Lung (tissue), 12 donors: ENCODE measurements around the gene ETHE1. TPM values are rescaled to one million over a fixed set of nuclear protein-coding genes. Genes with fewer than 3 reads are reported as not detected.

ENCODE experiments used
- ATAC-seq: fragments of 200-7000 bp; cut with Tn5 transposase; one replicate; pipeline ENCODE4 v1.9.1; 2020; ENCODE audit warnings: moderate number of reproducible peaks; ENCODE audit not compliant: insufficient read depth, low FRiP score
- DNase-seq, 3 donors: peaks; one replicate each; pipeline ENCODE4 v3.0.0-alpha.2; 2013 to 2017
- H3K27ac ChIP-seq, 2 donors: one replicate each; pipeline ENCODE4 v1.5.1; 2013; ENCODE audit warnings: mild to moderate bottlenecking in 2 of 2, moderate library complexity in 2 of 2, control low read depth in 1 of 2, inconsistent platforms in 1 of 2, low read depth in 1 of 2, low read length in 1 of 2
- H3K27me3 ChIP-seq, 3 donors: one replicate each; pipeline ENCODE4 v1.5.1; 2013; ENCODE audit warnings: low read length in 2 of 3; ENCODE audit not compliant: control insufficient read depth in 3 of 3, insufficient read depth in 3 of 3
- H3K36me3 ChIP-seq, 4 donors: one replicate each; pipeline ENCODE4 v1.5.1; 2013; ENCODE audit warnings: low read length in 4 of 4, mild to moderate bottlenecking in 1 of 4, moderate library complexity in 1 of 4; ENCODE audit not compliant: control insufficient read depth in 4 of 4, insufficient read depth in 4 of 4
- H3K4me1 ChIP-seq, 5 donors: one replicate each; pipeline ENCODE4 v1.5.1; 2013; ENCODE audit warnings: low read length in 5 of 5, mild to moderate bottlenecking in 2 of 5, moderate library complexity in 1 of 5; ENCODE audit not compliant: control insufficient read depth in 5 of 5, insufficient read depth in 5 of 5
- H3K4me3 ChIP-seq: one replicate; pipeline ENCODE4 v1.5.1; 2013; ENCODE audit warnings: mild to moderate bottlenecking, control low read depth, moderate library complexity
- H3K9ac ChIP-seq, 2 donors: one replicate each; pipeline ENCODE4 v1.5.1; 2013; ENCODE audit warnings: low read length in 2 of 2, control low read depth in 1 of 2; ENCODE audit not compliant: insufficient read depth in 1 of 2
- H3K9me3 ChIP-seq, 4 donors: one replicate each; pipeline ENCODE4 v1.5.1; 2013; ENCODE audit warnings: low read length in 3 of 4, mild to moderate bottlenecking in 1 of 4, moderate library complexity in 1 of 4; ENCODE audit not compliant: control insufficient read depth in 4 of 4, insufficient read depth in 3 of 4
- WGBS, 2 donors: extraction: QIAGEN DNeasy Blood & Tissue Kit; methylation state at CpG; one replicate each; pipeline ENCODE4 v1.1.7; 2013; 5-methylcytosine and 5-hydroxymethylcytosine counted together
- polyA plus RNA-seq, 2 donors: library from polyadenylated mRNA; stranded (reverse); fragments of 200-250 nt; gene quantifications; one replicate each; pipeline ENCODE4 v1.2.1, GENCODE V29; 2013
- total RNA-seq, 2 donors: library from RNA; depleted of rRNA in 1 of 2; stranded (reverse); fragments of >200 nt in 1 of 2; gene quantifications; one replicate each; pipeline ENCODE4 v1.2.1, GENCODE V29; 2014 to 2021
- TF ChIP-seq, protein P1 (sequence below): IDR thresholded peaks from 2 replicates; pipeline ENCODE4 v1.5.1; 2012; ENCODE audit warnings: mild to moderate bottlenecking; ENCODE audit errors: control extremely low read depth, extremely low read depth
- donor health status: control.
- donor health status: control.
- donor health status: Bipolar disorder and iron deficiency.
- donor health status: healthy.
- donor health status: DM: yes; HTN: yes; CAD: no.

Gene ETHE1
- total and polyA plus RNA-seq, 4 donors = 15.0 to 76.9 (median 37.5) TPM

DNA sequence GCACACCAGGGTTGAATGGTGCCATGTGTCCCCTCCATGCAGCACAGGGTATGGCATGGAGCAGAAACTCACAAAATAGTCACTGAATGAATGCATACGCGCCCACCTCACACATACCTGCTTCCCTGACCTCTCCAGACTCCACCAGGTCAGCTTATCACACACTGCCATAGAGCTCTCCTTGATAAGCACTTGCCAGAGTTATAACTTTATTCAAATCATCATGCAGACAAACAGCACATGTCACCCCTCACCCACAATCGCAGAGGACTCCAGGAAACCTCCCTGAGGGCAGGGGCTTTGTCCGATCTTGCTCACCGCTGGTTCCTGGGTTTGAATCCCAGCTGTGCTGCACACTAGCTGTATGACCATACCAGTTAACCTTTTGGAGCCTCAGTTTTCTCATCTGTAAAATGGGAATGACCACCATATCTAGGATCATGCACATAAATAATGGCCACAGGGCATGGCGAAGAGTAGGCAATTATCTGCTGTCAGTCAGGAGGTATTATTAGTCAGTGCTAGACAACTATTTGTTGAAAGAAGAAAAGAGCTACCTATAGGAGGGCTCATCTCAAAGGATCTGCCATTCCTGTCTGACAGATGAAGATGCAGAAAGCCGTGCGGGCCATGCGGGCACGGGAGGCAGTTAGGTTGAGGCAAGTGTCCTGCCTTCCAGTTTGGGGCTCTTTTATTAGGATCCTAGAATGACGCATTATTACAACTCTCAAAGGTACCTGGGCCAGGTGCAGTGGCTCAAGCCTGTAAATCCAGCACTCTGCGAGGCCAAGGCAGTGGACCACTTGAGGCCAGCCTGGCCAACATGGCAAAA, 34.4 kb upstream of the ETHE1 start:
- Histone ChIP-seq H3K27ac (no peak overlapping the region), H3K36me3 (peaks cover 0 to 28% (median 11%) of the 10 kb centered on the region in 4 donors), H3K9ac (no peak overlapping the region), H3K4me3 (no peak overlapping the region), H3K27me3 (no peaks in the 10 kb centered on the region), H3K9me3 (no peaks in the 10 kb centered on the region), H3K4me1 (peaks cover 0 to 13% (median 0%) of the 10 kb centered on the region in 5 donors)
- no peak for ATAC-seq
- WGBS, 2 donors = 91 to 93% methylated on average over 12 of the region's 12 CpGs
- TF ChIP-seq, protein P1, sequence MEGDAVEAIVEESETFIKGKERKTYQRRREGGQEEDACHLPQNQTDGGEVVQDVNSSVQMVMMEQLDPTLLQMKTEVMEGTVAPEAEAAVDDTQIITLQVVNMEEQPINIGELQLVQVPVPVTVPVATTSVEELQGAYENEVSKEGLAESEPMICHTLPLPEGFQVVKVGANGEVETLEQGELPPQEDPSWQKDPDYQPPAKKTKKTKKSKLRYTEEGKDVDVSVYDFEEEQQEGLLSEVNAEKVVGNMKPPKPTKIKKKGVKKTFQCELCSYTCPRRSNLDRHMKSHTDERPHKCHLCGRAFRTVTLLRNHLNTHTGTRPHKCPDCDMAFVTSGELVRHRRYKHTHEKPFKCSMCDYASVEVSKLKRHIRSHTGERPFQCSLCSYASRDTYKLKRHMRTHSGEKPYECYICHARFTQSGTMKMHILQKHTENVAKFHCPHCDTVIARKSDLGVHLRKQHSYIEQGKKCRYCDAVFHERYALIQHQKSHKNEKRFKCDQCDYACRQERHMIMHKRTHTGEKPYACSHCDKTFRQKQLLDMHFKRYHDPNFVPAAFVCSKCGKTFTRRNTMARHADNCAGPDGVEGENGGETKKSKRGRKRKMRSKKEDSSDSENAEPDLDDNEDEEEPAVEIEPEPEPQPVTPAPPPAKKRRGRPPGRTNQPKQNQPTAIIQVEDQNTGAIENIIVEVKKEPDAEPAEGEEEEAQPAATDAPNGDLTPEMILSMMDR = no peak
- no peak for DNase-seq

DNA sequence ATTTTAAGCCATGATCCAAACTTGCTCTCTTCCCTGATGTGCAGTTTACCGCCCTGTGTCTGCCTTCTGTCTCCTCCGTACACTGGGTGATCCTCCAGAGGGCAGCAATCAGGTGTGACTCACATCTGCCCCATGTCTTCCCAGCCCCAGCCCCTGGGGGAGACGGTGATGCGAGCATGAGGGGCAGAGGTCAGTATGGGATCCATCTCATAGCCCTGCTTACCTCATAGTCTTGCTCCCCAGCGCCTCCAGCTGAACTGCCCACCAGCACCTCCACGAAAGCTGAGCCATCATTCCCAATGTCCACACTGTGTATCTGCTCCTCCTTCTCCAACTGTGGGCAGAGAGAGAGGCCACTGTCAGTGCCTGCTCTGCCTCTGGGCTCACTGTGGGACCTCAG, 33.7 kb upstream of the ETHE1 start:
- TF ChIP-seq, protein P1 = no peak
- ATAC-seq (no peak), DNase-seq (no peak)
- Histone ChIP-seq H3K9me3 (no peaks in the 10 kb centered on the region), H3K4me3 (no peak overlapping the region), H3K36me3 (peaks cover 0 to 28% (median 13%) of the 10 kb centered on the region in 4 donors), H3K4me1 (peaks cover 0 to 13% (median 0%) of the 10 kb centered on the region in 5 donors), H3K9ac (no peak overlapping the region), H3K27ac (no peak overlapping the region), H3K27me3 (no peaks in the 10 kb centered on the region)
- 89 to 90% methylated on average over 6 of the region's 6 CpGs for WGBS, 2 donors

DNA sequence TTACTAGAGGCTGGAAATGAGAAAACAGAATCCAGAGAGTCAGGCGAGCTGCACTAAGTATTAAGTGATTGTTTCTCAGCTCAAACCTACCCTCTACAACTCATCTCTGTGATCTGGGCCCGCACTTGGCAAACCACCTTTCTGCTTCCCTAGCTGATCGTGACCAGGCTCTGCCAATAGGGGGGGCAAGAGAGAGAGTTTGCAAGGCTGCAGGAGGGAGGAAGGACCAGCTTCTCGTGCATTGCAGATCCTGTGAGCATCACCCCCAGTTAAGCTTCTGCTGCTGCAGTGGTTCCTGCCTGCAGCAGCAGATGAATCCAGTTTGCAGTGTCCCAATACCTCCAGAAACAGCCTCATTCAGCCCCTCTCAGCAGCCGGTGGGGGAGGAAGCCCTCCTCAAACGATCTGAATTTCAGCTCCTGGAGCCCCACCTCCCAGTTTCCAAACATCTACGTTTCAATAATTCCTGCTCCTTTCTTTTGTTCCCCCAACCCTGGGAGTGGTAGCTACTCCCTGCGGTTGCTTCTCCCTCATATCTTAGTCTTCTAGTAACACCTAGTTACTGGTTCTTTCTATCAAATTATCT, 28.3 kb upstream of the ETHE1 start:
- Histone ChIP-seq H3K9me3 (peaks cover 0 to 1% (median 0%) of the 10 kb centered on the region in 4 donors), H3K27ac (no peak overlapping the region), H3K27me3 (no peaks in the 10 kb centered on the region), H3K9ac (no peak overlapping the region), H3K4me3 (no peak overlapping the region), H3K36me3 (peaks cover 10 to 35% (median 33%) of the 10 kb centered on the region in 4 donors), H3K4me1 (no peaks in the 10 kb centered on the region)
- WGBS, 2 donors = 36 to 38% methylated on average over 8 of the region's 8 CpGs
- TF ChIP-seq, protein P1 = peak; percentile 49
- ATAC-seq (no peak), DNase-seq (peak; percentile 71 to 74 (median 74))
